CD4-positive, alpha-beta T cell treated with Interleukin-6 at 100 ng/mL for 8 hours (primary cell): Measurements from ENCODE around the gene SH3PXD2B.

Experiments
- DNase-seq: peaks from one replicate; pipeline ENCODE4 v3.0.0-alpha.2; 2020; ENCODE audit warnings: mixed read lengths, low spot score

The SH3PXD2B gene

DNA sequence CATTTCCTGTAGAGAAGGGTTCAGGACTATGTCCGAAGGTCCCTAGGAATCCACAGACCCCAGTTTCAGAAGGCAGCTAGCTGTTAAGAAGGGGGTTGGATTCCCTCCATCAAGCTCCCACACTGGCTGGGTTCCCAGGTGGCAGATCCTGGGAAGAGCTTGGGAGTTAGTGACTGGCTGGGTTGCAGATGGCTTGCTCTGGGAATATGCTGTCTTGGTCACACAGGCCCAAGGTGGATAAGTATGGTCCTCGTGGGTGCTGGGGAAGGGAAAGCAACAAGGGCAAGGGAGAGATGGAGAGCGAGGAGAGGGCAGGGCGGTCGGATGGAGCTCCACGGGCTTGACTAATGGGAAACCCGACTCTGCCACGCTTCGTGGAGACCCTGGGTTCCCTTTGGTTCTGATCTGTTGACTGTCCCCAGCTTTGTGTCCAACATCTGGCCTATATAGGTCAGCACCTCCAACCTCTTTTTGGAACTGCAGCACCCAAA lies 17.4 kb downstream of the SH3PXD2B start:
- DNase-seq: no peak

DNA sequence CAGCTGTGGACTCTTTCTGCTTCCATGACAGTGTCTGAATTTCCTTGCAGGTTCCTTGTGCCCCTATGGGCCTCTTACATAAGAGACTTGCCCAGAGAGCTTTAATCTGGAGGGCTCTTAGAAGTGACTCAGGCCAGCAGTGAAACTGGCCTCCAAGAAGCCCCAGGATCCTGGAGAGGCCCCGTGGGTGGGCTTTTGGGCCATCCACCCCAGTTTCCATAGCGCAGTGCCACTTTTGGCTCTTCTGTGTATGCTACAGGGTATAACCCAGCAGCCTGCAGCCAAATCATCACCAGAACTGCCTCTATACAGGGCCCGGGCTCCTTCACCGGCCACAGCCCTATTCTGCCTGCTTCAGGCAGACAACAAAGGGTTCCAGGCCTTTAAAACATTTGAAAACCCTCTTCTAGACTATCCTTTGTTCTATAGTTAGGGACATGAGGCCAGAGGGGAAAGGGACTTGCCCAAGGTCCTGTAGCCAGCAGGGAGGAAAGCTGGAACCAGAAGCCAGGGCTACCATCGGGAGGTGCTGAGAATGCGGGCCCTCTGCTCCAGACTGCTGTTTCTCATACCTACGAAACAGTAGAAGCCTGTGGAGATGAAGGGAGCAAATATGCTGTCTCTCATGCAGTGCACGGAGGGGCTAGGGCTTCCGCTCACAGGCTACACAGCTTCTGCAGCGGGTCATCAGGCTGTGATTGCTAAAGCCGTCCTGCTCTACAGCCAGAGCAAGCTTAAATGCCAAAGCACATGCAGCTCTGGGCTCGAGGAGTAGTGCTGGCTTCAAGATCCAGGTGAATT lies 18.0 kb downstream of the SH3PXD2B start:
- DNase-seq: no peak

DNA sequence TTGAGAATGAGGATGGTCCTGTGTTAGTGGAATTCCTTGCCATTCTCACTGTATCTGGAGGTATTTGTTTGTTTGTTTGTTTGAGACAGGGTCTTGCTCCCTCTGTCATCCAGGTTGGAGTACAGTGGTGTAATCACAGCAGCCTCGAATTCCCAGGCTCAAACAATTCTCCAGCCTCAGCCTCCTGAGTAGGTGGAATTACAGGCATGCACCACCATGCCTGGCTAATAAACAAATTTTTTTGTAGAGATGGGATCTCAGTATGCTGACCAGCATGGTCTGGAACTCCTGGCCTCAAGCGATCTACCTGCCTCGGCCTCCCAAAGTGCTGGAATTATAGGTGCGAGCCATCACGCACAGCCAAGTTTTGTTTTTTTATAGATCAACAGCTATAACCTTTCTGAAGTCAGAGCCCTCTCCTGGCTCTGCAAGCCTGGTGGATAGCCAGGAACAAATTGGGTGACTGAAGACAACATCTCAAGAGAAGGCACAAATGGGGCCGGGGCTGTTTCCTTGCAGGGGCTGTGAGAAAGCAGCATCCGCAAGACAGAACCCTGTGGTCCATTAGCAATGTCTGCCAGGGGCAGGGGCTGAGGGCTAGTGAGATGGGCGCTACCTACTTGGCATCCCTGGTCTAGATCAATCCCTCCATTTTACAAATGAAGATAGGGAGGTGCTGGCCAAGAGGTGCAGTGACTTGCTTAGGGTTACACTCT lies 18.8 kb downstream of the SH3PXD2B start:
- DNase-seq: no peak

DNA sequence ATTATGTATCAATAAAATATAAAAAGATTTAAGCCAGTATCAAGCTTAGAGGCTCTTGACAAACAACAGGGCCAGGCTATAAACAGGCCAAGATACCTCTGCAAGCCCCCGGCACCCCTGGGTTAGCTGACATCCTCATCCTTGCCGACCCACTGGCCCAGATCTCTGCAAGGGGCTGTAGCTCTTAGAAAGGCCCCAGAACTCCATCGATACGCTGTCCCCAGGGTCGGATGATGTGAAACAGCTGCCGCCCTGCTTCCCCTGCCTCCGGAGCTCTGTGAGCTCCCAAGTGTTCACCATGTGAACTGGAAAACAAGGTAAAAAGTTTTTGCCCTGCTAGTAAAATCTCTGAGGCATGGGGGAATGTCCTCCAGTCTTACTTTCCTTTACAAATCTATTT lies 20.1 kb downstream of the SH3PXD2B start:
- DNase-seq: no peak

DNA sequence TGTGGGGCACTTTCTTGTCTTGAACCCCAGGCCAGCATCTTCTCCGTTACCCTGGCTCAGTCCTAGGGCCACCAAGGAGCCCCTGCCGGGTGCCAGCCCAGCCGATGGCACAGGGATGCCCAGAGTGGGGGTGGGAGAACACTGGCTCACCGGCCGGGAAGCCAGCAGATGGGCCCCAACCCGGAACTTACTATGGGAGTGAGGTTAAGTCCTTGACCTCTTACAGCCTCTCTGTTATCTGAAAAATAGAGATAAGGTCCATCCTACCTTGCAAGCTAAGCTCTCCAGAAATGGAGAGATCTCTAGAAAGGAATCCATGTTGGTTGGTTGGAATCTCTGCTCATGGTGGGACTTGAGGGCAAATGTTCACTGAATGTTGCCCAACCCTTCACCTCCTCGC lies 20.8 kb downstream of the SH3PXD2B start:
- no peak for DNase-seq

DNA sequence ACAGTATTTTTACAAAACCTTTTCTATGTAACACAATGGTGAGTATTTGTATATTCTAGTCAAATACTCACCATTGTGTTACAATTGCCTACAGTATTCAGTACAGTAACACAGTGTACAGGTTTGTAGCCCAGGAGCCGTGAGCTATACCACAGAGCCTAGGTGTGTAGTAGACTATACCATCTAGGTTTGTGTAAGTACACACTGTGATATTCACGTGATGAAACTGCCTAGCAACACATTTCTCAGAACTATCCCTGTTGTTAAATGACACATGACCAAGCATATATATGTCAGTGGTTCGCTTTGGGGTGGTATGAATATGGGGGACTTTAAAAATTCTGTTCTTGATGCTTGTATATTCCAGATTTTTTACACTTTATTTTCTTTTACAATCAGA lies 21.3 kb downstream of the SH3PXD2B start:
- DNase-seq: no peak

DNA sequence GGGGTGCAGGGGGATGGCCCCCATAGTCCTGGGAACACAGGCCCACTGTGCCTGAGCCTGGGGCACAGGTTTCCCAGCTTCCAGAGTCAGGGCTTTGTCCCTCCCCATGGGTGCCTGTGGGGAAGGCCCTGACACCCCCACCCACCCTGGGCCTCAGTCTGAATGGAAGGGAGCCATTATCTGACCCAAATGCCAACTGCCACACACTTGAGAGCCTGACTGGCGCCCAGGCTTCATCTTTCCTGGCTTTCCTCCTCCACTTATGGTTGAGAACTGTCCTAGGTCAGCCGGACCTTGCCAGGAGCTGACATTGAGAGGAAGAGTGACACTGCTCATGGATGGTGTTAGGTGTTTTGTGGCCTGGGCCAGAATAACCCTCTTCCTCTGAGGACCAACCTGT lies 24.0 kb downstream of the SH3PXD2B start:
- no peak for DNase-seq

DNA sequence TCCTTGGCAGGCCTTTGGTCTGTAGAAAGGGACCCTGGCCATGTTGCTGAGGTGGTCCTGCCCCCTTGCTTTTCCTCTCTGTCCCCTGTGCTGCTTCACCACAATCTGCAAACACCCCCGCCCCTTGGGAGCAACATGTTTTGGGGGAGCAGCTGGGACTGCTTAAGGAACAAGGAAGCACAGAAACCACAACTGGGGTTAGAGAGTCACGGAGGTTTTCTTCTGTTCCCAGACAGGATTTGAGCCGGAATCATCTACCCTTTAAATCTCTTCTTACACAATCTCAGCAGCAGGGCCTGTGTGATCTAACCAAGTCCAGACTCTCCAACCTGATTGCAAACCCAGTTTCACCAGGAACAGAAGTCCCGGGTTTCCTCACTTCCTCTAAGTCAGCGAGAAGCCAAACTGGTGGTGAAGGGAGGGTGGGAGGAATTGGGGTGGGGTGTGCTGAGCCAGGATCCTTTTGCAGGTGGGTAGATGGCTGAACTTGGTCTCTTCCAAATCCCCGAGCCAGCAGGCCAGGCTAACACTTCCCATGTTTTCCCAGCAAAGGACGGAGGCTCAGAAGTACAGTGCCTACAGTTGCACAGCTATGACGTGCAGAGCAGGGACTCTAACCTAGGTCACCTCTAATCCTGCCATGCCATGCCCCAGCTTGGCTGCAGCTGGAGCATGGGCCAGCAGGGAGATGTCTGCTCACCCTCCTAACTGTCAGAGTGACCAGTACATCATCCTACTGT lies 25.0 kb downstream of the SH3PXD2B start:
- no peak for DNase-seq

DNA sequence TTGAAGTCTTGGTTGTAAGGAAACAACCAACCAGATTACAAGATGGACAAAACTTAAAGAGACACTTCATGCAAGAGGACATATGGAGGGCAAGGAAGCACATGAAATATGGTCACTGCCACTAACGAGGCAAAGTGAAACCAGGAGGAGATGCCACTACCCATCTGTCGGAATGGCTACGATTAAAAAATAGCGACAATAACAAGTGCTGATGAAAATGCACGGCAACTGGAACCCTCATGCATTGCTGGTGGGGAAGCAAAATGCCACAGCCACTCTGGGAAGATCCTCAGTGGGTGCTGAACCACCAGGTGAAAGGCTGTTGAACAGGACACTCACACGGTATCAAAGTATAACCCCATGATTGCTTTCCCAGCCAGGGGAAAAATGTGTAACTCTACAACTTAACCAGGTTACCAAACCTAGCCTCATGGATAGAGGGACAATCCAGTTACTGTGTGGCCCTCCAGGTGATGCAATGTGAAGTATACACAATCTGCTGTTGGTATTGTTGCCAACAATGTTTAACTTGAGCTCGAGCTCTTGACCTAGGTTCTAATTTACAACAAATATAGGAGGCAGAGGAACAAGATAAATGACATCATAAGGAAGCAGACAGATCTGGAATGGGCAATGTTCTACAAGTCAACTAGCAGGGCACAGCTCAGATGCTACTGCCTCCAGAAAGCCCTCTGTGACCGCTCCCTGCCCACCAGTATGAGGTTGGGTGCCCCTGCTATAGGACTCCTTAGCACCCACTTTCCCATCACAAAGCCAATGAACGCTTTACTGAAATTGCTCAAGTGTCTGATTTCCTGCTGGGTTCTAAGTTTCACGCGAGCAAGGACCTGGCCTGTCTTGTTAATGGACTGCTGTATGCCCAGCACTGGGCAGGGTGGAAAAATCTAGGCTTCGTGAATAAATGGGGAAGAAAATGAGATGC lies 25.8 kb downstream of the SH3PXD2B start:
- no peak for DNase-seq

DNA sequence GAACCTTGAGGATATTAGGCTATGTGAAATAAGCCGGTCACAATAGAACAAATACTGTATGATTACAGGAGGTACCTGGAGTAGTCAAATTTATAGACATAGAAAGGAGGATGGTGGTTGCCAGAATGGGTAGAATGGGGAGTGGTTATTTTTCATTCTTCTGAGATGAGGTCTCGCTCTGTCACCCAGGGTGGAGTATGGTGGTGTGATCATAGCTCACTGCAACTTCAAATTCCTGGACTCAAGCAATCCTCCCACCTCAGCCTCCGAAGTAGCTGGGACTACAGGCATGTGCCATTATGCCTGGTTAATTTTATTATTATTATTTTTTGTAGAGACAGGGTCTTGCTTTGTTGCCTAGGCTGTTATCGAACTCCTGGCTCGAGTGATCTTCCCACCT lies 27.1 kb downstream of the SH3PXD2B start:
- DNase-seq: no peak

DNA sequence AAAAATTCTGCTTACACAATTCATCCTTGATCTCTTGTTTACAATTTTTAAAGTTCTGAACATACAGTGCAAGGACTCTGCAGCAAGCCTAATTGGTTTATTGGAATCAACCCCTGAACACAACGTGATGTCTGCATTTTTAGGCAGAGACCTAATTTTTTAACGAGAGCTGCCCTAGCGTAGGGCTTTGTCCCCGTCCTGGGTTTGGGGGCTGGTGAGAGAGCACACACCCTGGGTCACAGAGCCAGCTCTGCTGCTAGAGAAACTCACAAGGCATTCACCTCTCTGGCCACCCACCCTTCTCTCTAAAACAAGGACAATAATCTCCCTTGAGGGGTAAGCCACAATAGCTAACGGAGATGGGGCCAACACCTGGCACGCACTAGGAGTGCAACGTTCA lies 28.2 kb downstream of the SH3PXD2B start:
- no peak for DNase-seq

DNA sequence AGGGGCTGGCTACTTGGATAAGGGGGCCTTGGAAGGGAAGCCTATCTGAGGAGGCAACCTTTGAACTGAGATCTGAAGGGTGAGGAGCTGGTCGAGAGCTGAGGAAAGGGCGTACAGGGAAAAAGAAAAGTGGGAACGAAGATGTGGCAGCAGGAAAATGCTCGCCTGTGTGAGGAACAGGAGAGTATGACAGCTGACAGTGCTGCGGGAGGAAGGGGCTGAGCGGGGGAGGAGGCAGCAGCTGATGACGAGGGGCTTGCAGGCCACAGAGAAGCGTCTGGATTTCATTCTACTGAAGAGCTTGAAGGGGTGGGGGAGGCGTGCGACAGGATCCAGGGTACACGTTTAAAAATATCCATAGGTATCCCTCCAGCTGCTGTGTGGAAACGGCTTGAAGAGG lies 28.9 kb downstream of the SH3PXD2B start:
- no peak for DNase-seq

DNA sequence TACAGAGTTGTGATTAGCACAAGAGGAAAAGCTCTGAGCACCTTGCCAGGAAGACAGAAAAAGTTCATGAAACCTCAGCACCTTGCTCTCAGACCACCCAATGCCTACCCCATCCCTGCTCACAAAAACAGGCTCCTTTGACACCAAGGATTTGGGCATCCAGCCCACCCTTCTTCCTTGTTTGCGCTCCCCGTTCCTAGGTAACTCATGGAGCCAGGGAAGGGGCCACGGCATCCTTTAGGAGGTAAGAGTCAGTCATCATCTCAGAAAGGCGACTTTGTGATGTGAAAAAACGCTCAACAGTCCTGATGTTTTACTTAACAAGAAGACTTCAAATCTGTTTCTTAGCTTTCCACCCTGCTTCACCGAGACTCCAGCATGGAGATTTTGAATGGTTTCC lies 29.5 kb downstream of the SH3PXD2B start:
- no peak for DNase-seq

DNA sequence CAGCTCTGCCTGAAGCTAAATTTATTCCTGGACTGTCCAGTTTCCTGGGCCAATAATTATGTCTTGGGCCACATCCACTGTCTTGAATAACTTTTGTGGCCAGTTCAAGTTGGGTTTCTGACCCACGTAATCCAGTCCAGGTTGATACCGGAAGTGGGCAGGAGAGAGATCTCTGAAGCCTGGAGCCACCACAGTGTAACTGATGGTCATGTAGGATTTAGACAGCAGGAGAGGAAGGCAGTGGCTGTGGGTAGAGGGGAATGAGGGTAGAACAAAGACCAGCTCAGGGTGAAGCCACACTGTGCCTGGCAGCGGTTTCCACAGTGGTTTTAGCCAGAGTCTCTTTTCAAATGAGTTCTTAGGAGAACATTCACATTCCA lies 30.2 kb downstream of the SH3PXD2B start:
- no peak for DNase-seq

DNA sequence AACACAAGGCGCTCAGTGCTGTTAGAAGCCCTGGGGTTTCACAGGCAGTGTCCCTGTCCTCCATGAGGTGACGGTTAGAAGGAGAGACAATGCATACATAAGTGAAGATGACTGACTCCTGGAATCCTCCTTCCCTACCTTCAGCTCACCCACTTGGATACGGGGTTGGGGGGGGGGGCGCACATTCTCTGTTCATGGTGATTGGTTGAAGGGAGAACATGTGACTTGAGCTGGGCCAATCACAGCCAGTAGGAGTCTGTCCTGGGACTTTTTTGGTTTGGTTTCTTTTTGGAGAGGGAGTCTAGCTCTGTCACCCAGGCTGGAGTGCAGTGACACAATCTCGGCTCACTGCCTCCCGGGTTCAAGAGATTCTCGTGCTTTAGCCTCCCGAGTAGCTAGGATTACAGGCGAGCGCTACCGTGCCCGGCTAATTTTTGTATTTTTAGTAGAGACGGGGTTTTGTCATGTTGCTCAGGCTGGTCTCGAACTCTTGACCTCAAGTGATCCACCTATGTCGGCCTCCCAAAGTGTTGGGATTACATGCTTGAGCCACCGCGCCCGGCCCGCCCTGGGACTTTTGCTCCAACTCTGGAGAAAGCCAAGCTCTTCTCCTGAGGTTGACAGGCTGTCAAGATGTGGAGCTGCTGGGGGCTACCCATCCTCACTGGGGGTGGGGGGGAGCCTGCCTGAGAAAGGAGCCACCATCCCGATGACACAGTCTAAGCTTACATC lies 30.8 kb downstream of the SH3PXD2B start:
- DNase-seq: no peak

DNA sequence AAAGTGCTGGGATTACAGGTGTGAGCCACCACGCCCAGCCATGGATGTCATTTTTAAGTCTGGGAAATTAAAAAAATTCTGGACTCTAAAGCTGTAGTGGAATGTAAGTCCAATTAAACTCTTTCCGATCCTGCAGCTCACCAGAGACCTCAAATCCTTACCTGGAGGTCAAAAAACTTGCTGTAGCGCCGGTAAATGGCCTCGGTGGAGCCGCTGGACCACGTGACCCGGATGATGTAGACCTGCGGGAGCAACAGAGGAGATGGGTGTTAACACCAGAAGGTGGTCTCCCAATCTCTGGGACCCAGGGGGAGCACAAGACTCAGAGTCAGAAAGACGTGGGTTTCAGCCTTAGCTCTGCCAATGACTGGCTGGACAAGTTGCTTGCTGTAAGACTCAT lies 32.1 kb downstream of the SH3PXD2B start:
- DNase-seq: no peak

DNA sequence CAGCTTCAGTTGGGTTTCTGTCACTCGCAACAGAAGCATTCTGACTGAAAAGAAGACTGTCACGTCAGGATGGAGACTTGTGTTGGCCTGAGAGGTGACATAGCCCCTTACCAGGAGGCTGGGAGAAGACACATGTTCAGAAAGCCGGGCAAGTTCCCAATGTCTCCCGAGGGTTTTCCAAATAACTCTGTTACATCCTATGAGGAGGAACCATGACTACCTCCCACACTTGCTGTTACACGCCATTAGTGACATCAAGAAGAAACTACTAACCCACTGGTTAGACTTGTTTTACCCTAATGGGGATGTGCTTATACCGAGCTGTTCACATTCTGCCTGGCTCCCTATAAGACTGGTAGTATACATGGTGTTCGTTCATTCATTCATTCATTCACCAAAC lies 33.3 kb downstream of the SH3PXD2B start:
- no peak for DNase-seq

DNA sequence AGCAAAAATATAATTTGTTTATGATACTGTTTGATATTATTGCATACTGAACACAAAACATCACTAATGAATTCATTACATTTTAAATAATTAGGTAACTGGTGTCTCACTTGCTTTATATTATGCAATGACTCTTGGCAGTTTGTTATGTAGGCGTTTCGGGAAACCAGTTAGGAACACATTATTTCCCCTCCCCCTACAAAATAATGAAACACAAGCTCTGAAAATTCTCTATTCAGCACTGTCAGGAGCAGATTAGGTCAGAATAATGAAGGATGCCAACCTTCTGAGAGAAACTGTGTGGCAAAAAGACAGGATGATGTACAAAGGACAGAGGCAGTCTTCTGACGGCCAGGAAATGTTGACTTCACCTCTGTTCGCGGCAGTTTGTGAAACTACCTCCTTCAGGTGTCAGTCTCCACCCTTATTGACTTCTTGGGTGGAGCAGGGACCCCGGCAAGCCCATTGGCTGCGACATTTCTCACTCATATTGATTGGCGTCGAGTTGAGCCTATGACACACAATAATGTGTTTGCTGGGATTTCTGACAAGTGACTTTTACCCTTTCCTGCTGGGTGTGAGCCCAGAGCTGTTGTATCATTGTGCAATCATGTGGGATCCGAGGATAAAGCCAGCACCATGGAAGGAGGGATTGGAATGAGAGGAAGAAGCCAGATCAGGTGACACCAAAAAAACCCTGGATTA lies 33.9 kb downstream of the SH3PXD2B start:
- no peak for DNase-seq

DNA sequence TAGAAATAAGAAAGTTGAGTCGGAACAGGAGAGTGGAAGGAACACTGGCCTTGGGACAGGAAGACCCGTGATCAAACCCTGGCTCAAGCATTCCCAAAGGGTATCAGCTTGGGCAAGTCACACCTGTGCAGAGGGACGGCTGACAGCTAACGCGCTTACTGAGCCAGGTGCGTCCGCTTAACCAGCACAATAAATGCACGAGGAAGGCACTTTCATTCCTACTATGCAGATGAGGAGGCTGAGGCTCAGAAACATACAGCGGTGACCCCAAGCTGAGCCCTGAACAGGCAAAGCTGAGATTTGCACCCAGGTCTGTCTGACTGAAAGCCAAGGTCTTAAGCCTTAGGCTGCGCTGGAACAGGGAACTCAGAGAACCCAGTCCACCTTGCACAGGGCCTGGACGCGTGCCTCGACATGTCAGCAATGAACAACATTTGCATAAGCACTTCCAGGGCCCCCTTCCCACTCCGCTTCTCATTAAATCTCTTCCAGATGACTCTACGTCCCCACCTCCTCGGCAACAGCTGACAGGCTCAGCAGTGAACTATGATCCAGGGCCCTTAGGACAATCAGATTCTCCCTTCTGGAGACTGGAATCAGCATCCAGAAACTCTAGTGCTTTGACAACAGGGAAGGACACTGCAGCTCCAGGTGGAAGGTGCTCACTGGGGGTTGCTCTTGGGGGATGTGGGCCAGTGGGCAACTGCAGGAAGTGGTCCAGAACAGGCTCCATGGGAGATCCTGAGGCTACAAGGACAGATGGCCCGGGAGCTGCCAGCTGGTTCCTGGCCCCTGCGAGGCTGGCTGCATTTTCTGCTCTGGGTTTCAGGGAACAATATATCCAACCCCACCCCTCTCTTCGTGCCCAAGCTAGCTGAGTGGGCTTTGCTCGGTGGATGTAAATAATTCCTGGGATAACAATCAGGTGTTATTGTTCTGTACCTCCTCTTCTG lies 35.2 kb downstream of the SH3PXD2B start:
- no peak for DNase-seq
